Osteocyte (in vitro differentiated cells): ENCODE measurements around the gene AUP1. TPM values are rescaled to one million over a fixed set of nuclear protein-coding genes. Genes with fewer than 3 reads are reported as not detected.
"Not testable (repeated sequence)": the region's sequence is repeated elsewhere in the genome, so short reads cannot be mapped to it uniquely, and the experiment has no call there.

Experiments
- DNase-seq: peaks from one replicate; pipeline ENCODE4 v3.0.0; 2021; ENCODE audit warnings: mixed read lengths; ENCODE audit not compliant: unreplicated experiment; ENCODE audit errors: extremely low spot score
- H3K27ac Mint-ChIP-seq: one replicate; pipeline ENCODE4 v1.8.0; 2021; ENCODE audit warnings: mild to moderate bottlenecking, mixed read lengths; ENCODE audit not compliant: unreplicated experiment
- H3K27me3 Mint-ChIP-seq: one replicate; pipeline ENCODE4 v1.8.0; 2021; ENCODE audit warnings: mixed read lengths; ENCODE audit not compliant: unreplicated experiment
- H3K36me3 Mint-ChIP-seq: one replicate; pipeline ENCODE4 v1.8.0; 2021; ENCODE audit warnings: mixed read lengths; ENCODE audit not compliant: unreplicated experiment
- H3K4me1 Mint-ChIP-seq: one replicate; pipeline ENCODE4 v1.8.0; 2021; ENCODE audit warnings: mixed read lengths; ENCODE audit not compliant: unreplicated experiment
- H3K4me3 Mint-ChIP-seq: one replicate; pipeline ENCODE4 v1.8.0; 2021; ENCODE audit warnings: mild to moderate bottlenecking, moderate library complexity, mixed read lengths; ENCODE audit not compliant: unreplicated experiment
- H3K9me3 Mint-ChIP-seq: one replicate; pipeline ENCODE4 v1.8.0; 2021; ENCODE audit warnings: mixed read lengths; ENCODE audit not compliant: unreplicated experiment
- CTCF ChIP-seq: fragments of 200-600 bp; sonication (generic); IDR thresholded peaks from 2 replicates; pipeline ENCODE4 v1.5.0; 2021; ENCODE audit warnings: antibody characterized with exemption, mild to moderate bottlenecking, moderate library complexity
- total RNA-seq: library from RNA; stranded (reverse); gene quantifications from 2 replicates; pipeline ENCODE4 v1.2.1, GENCODE V29; 2021

Gene AUP1
- total RNA-seq, 1 donor from 2014 or later, result 96.3 TPM

DNA sequence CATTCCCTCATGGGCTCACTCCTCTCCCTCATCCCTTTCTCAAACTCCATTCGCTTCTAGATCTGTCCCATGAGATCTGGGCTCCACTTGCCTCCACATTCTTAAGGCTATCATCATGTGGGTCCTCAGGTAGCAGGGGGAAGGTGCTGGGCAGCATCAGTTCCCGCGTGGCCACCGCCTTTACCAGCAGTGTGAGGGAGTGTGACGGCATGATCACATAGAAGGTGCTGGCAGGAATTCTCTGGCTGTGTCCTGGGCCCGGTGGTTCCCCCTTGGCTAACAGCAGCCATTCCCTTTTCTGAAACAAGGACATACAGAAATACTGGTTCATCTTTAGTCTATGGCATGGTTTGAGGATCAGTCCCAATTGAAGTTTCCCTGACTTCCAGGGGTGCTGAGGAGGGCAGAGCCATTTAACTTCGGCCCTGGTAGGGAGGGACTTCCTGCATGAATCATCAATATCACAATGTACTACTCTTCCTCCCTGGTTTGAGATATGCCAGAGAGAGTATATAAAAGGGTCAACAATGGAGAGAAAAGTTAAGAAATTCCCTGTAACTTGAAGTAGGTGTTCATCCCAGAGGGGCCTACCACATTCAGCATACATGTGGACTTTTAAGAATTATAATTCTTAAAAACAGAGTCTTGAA lies 32.7 kb upstream of the AUP1 start:
- no peak overlapping the region for H3K27ac Mint-ChIP-seq
- H3K36me3 Mint-ChIP-seq, result no peaks in the 10 kb centered on the region

DNA sequence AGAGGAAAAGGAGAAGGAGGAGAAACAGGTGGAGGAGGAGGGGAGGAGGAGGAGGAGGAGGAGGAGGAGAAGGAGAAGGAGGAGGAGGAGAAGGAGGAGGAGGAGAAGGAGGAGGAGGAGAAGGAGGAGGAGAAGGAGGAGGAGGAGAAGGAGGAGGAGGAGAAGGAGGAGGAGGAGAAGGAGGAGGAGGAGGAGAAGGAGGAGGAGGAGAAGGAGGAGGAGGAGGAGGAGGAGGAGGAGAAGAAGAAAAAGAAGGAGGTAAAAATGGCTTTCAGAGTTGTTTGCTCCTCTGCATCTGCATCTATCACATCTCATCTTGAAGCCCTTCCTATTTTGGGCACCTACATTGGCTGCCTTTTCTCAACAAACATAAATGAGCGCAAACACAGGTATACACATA lies 31.5 kb upstream of the AUP1 start:
- not testable (repeated sequence) for H3K4me3 Mint-ChIP-seq, DNase-seq, H3K27ac Mint-ChIP-seq, H3K9me3 Mint-ChIP-seq, H3K36me3 Mint-ChIP-seq, H3K27me3 Mint-ChIP-seq
- H3K4me1 Mint-ChIP-seq, result peaks cover 17% of the 10 kb centered on the region

More for the DNA sequence above, 32.7 kb upstream of the AUP1 start:
- H3K27me3 Mint-ChIP-seq, result no peaks in the 10 kb centered on the region
- no peak for DNase-seq
- peaks cover 28% of the 10 kb centered on the region for H3K4me1 Mint-ChIP-seq
- no peak overlapping the region for H3K4me3 Mint-ChIP-seq
- H3K9me3 Mint-ChIP-seq, result no peaks in the 10 kb centered on the region
- TF ChIP-seq CTCF, result no peak

GRCh38 chr2:74560591-74560990 lies 31.1 kb upstream of the AUP1 start:
- Mint-ChIP-seq H3K9me3 (no peaks in the 10 kb centered on the region), H3K4me3 (no peak overlapping the region), H3K36me3 (no peaks in the 10 kb centered on the region), H3K27me3 (no peaks in the 10 kb centered on the region), H3K27ac (no peak overlapping the region), H3K4me1 (peaks cover 13% of the 10 kb centered on the region)
- TF ChIP-seq CTCF, result no peak
- no peak for DNase-seq

GRCh38 chr2:74559912-74560311 lies 30.4 kb upstream of the AUP1 start:
- Mint-ChIP-seq H3K27me3 (no peaks in the 10 kb centered on the region), H3K4me3 (no peak overlapping the region), H3K4me1 (peaks cover 15% of the 10 kb centered on the region), H3K9me3 (no peaks in the 10 kb centered on the region), H3K36me3 (no peaks in the 10 kb centered on the region), H3K27ac (no peak overlapping the region)
- DNase-seq, result no peak
- no peak for TF ChIP-seq CTCF

DNA sequence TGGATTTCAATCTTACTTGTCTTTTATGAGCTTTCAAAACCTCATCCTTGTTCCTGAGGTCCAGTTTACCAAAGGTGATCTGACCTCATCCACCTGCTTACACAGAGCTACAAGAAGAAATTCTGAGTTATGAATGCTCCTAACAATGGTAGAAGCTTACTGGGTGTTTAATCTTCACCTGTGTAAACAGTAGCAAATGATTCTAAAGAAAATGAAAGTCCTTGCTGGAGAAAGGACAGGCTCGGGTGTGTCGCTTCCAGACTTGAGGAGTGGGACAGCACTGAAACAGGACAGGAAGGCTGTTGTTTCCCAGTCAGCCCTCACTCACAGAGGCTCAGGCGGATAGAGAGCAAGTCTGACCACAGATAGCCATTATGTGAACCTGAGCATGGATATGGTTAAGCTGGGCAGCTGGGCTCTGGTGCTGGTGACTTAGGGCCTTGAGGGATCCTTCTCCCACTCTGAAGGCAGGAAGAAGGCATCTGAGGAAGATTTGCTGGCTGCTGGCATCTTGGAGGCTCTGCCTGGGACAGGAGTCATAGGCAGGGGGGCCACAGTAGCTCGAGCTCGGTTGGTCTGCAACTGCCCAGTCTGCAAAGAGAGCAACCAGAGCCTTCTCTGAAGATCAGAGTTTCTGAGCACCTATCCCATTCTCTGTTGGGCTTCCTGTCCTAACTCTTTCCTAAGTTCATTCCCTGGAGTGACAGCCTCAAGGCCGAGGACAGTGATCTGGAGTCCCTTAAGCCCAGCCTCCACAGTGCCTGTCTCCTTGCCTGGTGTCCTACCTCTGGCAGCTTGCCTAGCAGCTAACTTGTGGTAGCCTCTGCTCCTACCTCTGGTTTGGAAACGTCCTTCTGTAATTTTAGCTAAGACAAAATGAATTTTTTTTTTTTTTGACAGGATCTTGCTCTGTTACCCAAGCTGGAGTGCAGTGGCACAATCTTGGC lies 29.1 kb upstream of the AUP1 start:
- Mint-ChIP-seq H3K27me3 (no peaks in the 10 kb centered on the region), H3K4me1 (peaks cover 10% of the 10 kb centered on the region), H3K27ac (no peak overlapping the region), H3K9me3 (no peaks in the 10 kb centered on the region), H3K36me3 (no peaks in the 10 kb centered on the region), H3K4me3 (no peak overlapping the region)
- DNase-seq, result no peak
- TF ChIP-seq CTCF, result no peak
